OCI-LY7 (cell line): Measurements from ENCODE around the gene CDK2AP2. TPM values are rescaled to one million over a fixed set of nuclear protein-coding genes. Genes with fewer than 3 reads are reported as not detected.
A peak's percentile ranks its signal among the peaks of the same experiment; 100 is the strongest.
"Not testable (repeated sequence)": the region's sequence is repeated elsewhere in the genome, so short reads cannot be mapped to it uniquely, and the experiment has no call there.

Experiments used
- BruUV-seq: library from RNA; stranded (reverse); fragments of 400-500 nt; replicated peaks from 2 replicates; lab custom pipeline; 2021; lab: Mats Ljungman, UMichigan
- CTCF ChIA-PET: fragments of 300-600 bp; sonication (Branson Sonifier 250); formaldehyde crosslinking; loops from one replicate; lab custom pipeline; 2022; ENCODE audit warnings: antibody characterized with exemption; ENCODE audit not compliant: unreplicated experiment; lab: Charles Lee
- POLR2A ChIA-PET: fragments of 300-600 bp; sonication (Branson Sonifier 250); formaldehyde crosslinking; loops from one replicate; lab custom pipeline; 2022; ENCODE audit warnings: antibody characterized with exemption; lab: Charles Lee
- DNase-seq: peaks from one replicate; pipeline ENCODE4 v3.0.0-alpha.2; 2015; ENCODE audit warnings: low spot score
- H2AFZ ChIP-seq: fragments of 200-600 bp; sonication (generic), shearing (Covaris generic); 2 replicates; pipeline ENCODE4 v1.6.1; 2014; ENCODE audit warnings: mild to moderate bottlenecking, antibody characterized with exemption, low read length, moderate library complexity
- H3K27ac ChIP-seq: fragments of 200-600 bp; sonication (generic); 2 replicates; pipeline ENCODE4 v1.5.1; 2014; ENCODE audit warnings: mixed run types, low read depth, mild to moderate bottlenecking, moderate library complexity, low read length, inconsistent platforms; ENCODE audit not compliant: poor library complexity, severe bottlenecking
- H3K36me3 ChIP-seq: fragments of 200-600 bp; sonication (generic); 2 replicates; pipeline ENCODE4 v1.6.1; 2014; ENCODE audit warnings: mild to moderate bottlenecking, antibody characterized with exemption, low read length, moderate library complexity, mixed read lengths; ENCODE audit not compliant: insufficient read depth
- H3K4me1 ChIP-seq: fragments of 200-600 bp; sonication (generic); 2 replicates; pipeline ENCODE4 v1.5.1; 2014; ENCODE audit warnings: mild to moderate bottlenecking, low read length; ENCODE audit not compliant: insufficient read depth, poor library complexity, severe bottlenecking
- H3K4me2 ChIP-seq: fragments of 200-600 bp; sonication (generic); 2 replicates; pipeline ENCODE4 v1.6.1; 2014; ENCODE audit warnings: mild to moderate bottlenecking, low read length
- H3K4me3 ChIP-seq: fragments of 200-600 bp; sonication (generic); 2 replicates; pipeline ENCODE4 v1.5.1; 2014; ENCODE audit warnings: mild to moderate bottlenecking, low read depth, low read length; ENCODE audit not compliant: poor library complexity, severe bottlenecking
- H3K79me2 ChIP-seq: fragments of 200-600 bp; sonication (generic); 2 replicates; pipeline ENCODE4 v1.6.1; 2016; ENCODE audit warnings: low read depth, mild to moderate bottlenecking, low read length, moderate library complexity, mixed read lengths; ENCODE audit not compliant: insufficient read depth
- H3K9me2 ChIP-seq: fragments of 200-600 bp; sonication (generic); 2 replicates; pipeline ENCODE4 v1.6.1; 2016; ENCODE audit warnings: mild to moderate bottlenecking, low read length, mixed read lengths; ENCODE audit not compliant: insufficient read depth
- H3K9me3 ChIP-seq: fragments of 200-600 bp; sonication (generic); 2 replicates; pipeline ENCODE4 v1.6.1; 2014; ENCODE audit warnings: mild to moderate bottlenecking, mixed run types, low read length, mixed read lengths
- H4K20me1 ChIP-seq: fragments of 200-600 bp; sonication (generic); 2 replicates; pipeline ENCODE4 v1.6.1; 2014; ENCODE audit warnings: mild to moderate bottlenecking, antibody characterized with exemption, low read length, moderate library complexity, mixed read lengths; ENCODE audit not compliant: insufficient read depth
- EZH2phosphoT487 ChIP-seq: fragments of 200-600 bp; sonication (generic); IDR thresholded peaks from 2 replicates; pipeline ENCODE4 v1.6.1; 2018; ENCODE audit warnings: low read depth, borderline replicate concordance, mild to moderate bottlenecking, mixed run types, antibody characterized with exemption, low read length, moderate library complexity, mixed read lengths
- intact Hi-C: fragments of 100-400 bp; cut with micrococcal nuclease; formaldehyde crosslinking; loops from one replicate; pipeline ENCODE4 v1.10.0; 2022; ENCODE audit not compliant: unreplicated experiment
- total RNA-seq, 2 experiments: library from RNA; depleted of rRNA in 1 of 2; stranded (reverse); fragments of >200 nt in 1 of 2; shearing (Covaris generic) in 1 of 2; gene quantifications; 2 replicates each; pipeline ENCODE4 v1.2.3, GENCODE V29; 2014 to 2022
- TF ChIP-seq, protein P1 (sequence below): fragments of 200-600 bp; sonication (generic); conservative IDR thresholded peaks from 2 replicates; pipeline ENCODE4 v1.5.1; 2014; ENCODE audit warnings: mild to moderate bottlenecking, antibody characterized with exemption, low read length, moderate library complexity, mixed read lengths

CDK2AP2 gene
- total RNA-seq, 2 experiments from 2014 or later: 71.5 to 90.2 TPM

DNA sequence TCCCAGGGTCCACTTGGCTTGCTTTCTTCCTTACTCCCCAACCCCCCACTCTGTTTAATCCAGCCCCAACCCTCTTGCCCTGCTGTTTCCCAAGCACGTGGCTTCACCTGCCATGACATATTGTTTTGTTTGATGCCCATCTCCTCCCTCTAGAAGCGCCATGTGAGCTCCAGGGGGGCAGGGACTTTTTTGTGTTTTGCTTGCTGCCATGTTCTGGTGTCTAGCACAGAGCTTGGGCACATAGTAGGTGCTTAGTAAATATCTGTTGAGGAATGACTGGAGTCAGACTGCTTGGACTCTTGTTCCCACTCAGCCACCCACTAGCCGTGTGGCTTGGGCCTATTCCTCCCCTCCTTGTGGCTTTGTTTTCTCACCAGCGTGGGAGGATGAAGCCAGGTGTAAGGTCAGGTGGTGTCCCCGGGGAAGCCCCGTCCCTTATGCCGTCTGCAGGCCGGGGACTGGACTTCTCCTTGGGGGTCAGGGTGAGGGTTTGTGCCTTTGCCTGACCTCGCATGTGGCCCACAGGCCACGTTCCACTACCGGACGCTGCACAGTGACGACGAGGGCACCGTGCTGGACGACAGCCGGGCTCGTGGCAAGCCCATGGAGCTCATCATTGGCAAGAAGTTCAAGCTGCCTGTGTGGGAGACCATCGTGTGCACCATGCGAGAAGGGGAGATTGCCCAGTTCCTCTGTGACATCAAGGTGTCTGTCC, 21.3 kb downstream of the CDK2AP2 start:
- no peaks in the 10 kb centered on the region for H3K9me2 ChIP-seq
- TF ChIP-seq, protein P1, sequence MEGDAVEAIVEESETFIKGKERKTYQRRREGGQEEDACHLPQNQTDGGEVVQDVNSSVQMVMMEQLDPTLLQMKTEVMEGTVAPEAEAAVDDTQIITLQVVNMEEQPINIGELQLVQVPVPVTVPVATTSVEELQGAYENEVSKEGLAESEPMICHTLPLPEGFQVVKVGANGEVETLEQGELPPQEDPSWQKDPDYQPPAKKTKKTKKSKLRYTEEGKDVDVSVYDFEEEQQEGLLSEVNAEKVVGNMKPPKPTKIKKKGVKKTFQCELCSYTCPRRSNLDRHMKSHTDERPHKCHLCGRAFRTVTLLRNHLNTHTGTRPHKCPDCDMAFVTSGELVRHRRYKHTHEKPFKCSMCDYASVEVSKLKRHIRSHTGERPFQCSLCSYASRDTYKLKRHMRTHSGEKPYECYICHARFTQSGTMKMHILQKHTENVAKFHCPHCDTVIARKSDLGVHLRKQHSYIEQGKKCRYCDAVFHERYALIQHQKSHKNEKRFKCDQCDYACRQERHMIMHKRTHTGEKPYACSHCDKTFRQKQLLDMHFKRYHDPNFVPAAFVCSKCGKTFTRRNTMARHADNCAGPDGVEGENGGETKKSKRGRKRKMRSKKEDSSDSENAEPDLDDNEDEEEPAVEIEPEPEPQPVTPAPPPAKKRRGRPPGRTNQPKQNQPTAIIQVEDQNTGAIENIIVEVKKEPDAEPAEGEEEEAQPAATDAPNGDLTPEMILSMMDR: no peak
- no peak for TF ChIP-seq EZH2phosphoT487
- peak overlapping the region; percentile 18 for H3K4me3 ChIP-seq
- H4K20me1 ChIP-seq: no peaks in the 10 kb centered on the region
- peaks cover 44% of the 10 kb centered on the region for H3K36me3 ChIP-seq
- H3K27ac ChIP-seq: peak overlapping the region; percentile 87
- ChIA-PET POLR2A (interaction anchor here (0.6 to 1.8 kb wide), 8 partner anchors 12 to 112 kb away, joined by 3 to 5 read pairs (median 3); no protein-coding TSS in a partner anchor), CTCF (no interaction called here)
- no peaks in the 10 kb centered on the region for H3K9me3 ChIP-seq
- H3K4me2 ChIP-seq: peak overlapping the region; percentile 95
- H3K79me2 ChIP-seq: peaks cover 28% of the 10 kb centered on the region; the same call in 1 of the 2 replicates
- BruUV-seq: no TSS peak
- no peak overlapping the region for H2AFZ ChIP-seq
- H3K4me1 ChIP-seq: peaks cover 44% of the 10 kb centered on the region
- intact Hi-C loops: no loop called here
- DNase-seq: no peak

DNA sequence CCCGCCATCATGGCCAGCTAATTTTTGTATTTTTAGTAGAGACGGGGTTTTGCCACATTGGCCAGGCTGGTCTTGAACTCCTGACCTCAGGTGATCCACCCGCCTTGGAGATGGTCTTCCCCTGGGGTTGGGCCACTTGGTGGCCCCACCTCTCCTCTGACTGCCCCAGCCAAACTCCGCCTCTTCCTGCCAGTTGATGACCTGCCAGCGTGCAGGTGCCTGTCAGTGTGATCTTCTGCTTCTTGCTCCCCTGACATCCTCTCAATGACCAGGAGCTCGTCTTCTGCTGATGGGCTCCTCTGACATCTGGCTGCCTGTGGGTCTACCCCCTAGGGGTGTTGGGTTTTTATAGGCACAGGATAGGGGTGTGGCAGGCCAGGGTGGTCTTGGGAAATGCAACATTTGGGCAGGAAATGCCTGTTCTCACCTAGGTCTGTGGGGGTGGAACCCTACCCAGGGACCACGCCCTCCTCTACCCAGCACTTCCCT, 22.0 kb downstream of the CDK2AP2 start:
- H4K20me1 ChIP-seq, CTCF ChIA-PET, H2AFZ ChIP-seq, BruUV-seq, H3K9me3 ChIP-seq, H3K9me2 ChIP-seq: not testable (repeated sequence)
- peak overlapping the region; percentile 95 for H3K4me2 ChIP-seq
- peaks cover 44% of the 10 kb centered on the region for H3K4me1 ChIP-seq
- POLR2A ChIA-PET: interaction anchor here (0.6 to 1.8 kb wide), 11 partner anchors 13 to 214 kb away, joined by 3 to 5 read pairs (median 3); partner anchors contain the start of gene PPP1CA
- peak overlapping the region; percentile 87 for H3K27ac ChIP-seq
- peaks cover 28% of the 10 kb centered on the region; the same call in 1 of the 2 replicates for H3K79me2 ChIP-seq
- peak; percentile 93 for DNase-seq
- intact Hi-C loops: loop anchor here (2.0 kb wide), 2 partner anchors 21 to 43 kb away; partner anchors contain the start of gene CORO1B
- H3K4me3 ChIP-seq: peak overlapping the region; percentile 71
- H3K36me3 ChIP-seq: peaks cover 38% of the 10 kb centered on the region

DNA sequence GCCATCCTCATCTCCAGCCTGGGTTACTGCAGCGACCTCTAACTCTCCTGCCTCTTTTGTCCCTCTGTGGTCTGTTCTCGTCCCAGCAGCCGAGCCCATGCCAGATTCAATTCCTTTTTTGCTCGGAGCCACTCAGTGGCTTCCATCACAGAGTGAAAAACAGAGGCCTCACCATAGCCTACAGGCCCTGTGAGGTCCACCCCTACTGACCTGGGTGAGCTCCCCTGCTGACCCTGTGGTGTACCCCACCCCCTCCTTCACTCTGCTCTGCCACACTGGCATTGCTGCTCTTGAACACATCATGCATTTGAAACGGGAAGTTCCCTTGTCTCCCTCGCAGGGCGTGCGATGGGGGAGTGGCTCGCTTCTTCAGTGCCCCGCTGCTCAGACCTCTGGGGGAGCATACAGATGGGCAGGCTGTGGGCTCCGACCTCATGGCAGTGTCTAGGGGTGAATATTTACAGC, 23.1 kb downstream of the CDK2AP2 start:
- Histone ChIP-seq H3K27ac (peak overlapping the region; percentile 87), H4K20me1 (no peaks in the 10 kb centered on the region), H3K9me2 (no peaks in the 10 kb centered on the region), H3K4me2 (peak overlapping the region; percentile 95), H2AFZ (no peak overlapping the region; the same call in 1 of the 2 replicates), H3K4me3 (peak overlapping the region; percentile 71), H3K4me1 (peaks cover 44% of the 10 kb centered on the region), H3K36me3 (peaks cover 28% of the 10 kb centered on the region), H3K9me3 (no peaks in the 10 kb centered on the region), H3K79me2 (peaks cover 28% of the 10 kb centered on the region; the same call in 1 of the 2 replicates)
- intact Hi-C loops: loop anchor here (1.0 to 5.0 kb wide), 5 partner anchors 22 to 133 kb away; partner anchors contain the start of genes CORO1B, POLD4 and RAD9A
- ChIA-PET POLR2A (interaction anchor here (0.5 to 1.8 kb wide), 12 partner anchors 14 to 781 kb away, joined by 3 to 7 read pairs (median 4); partner anchors contain the start of genes CABP4, CORO1B, PPP1CA and TBC1D10C), CTCF (interaction anchor here (1.4 kb wide), 1 partner anchor 45 kb away, joined by 3 read pairs; no protein-coding TSS in a partner anchor)
- peak; percentile 85 for DNase-seq
- no TSS peak for BruUV-seq
- TF ChIP-seq, protein P1: peak; percentile 55
- no peak for TF ChIP-seq EZH2phosphoT487
